SK-N-SH (cell line): ENCODE measurements around the gene RDH16.

Source experiments
- CTCF ChIP-seq: fragments of 200-600 bp; sonication (generic); IDR thresholded peaks from 2 replicates; pipeline ENCODE4 v1.6.1; 2017; ENCODE audit warnings: antibody characterized with exemption, mild to moderate bottlenecking, moderate library complexity
- EP300 ChIP-seq, 2 experiments: IDR thresholded peaks; 2 replicates each; pipeline versions ENCODE4 v1.4.0 to v1.6.1; 2012; ENCODE audit warnings: borderline replicate concordance in 1 of 2, low read depth in 1 of 2, low read length in 1 of 2
- FOXJ3 ChIP-seq: sonication (generic); formaldehyde crosslinking; IDR thresholded peaks from 2 replicates; pipeline ENCODE4 v1.5.1; 2020; ENCODE audit warnings: mild to moderate bottlenecking, missing genetic modification reagents
- TAF1 ChIP-seq: IDR thresholded peaks from 2 replicates; pipeline ENCODE4 v1.6.1; 2012; ENCODE audit warnings: low read depth, mild to moderate bottlenecking, low read length, moderate library complexity, borderline replicate concordance
- TEAD4 ChIP-seq: IDR thresholded peaks from 2 replicates; pipeline ENCODE4 v1.4.0; 2012; ENCODE audit warnings: mild to moderate bottlenecking, borderline replicate concordance; ENCODE audit not compliant: insufficient read depth
- USF2 ChIP-seq: fragments of 150-350 bp; IDR thresholded peaks from 2 replicates; pipeline ENCODE4 v1.6.1; 2017; ENCODE audit warnings: antibody characterized with exemption, low read length, low read depth, borderline replicate concordance

- TF ChIP-seq EP300 (IDR thresholded peaks at IDR 0.05; ENCODE audit: borderline replicate concordance in 1 of 2, low read depth in 1 of 2, low read length in 1 of 2) (no peak), CTCF (no peak), TAF1 (no peak), FOXJ3 (CRISPR knock-in tag) (no peak), TEAD4 (no peak), USF2 (no peak)
Observed at GRCh38 chr12:56914724-56915123, 42.7 kb downstream of the RDH16 start.
